HG03575 (cell line): Measurements from ENCODE around the gene DNAL1.

ENCODE experiments used
- ATAC-seq: cut with Tn5 transposase; IDR thresholded peaks from one replicate; pipeline ENCODE4 v1.9.1; 2021; ENCODE audit not compliant: unreplicated experiment, insufficient number of reproducible peaks, low FRiP score; ENCODE audit errors: extremely low read depth

Gene DNAL1

DNA sequence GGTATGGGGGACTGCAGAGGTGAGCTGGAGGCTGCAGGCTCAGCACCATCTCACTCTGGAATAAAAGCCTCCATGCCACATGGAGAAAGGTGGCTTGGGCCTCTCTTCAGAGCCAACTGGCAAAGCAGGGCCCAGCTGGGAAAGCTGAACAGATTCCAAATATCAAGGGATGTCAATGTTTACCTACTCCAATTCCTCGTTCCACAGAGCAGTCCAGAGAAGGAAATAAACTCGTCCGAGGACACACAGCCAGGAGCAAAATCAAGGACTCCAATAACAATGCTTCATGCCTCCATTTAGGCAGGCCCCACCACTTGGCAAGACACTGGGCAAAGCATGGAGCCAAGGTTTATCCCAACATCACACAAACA lies 105.7 kb downstream of the DNAL1 start:
- ATAC-seq, result no peak

- ATAC-seq, result no peak
Measured at GRCh38 chr14:73751157-73751691, 106.4 kb downstream of the DNAL1 start.

- no peak for ATAC-seq
Measured at GRCh38 chr14:73752297-73752992, 107.7 kb downstream of the DNAL1 start.
